Testis (tissue), 2 donors: ENCODE data around the gene KCNN4.

ENCODE experiments used
- POLR2A ChIP-seq: fragments of 450-650 bp; IDR thresholded peaks from one replicate; pipeline ENCODE4 v1.6.1; 2017; ENCODE audit warnings: antibody characterized with exemption, mild to moderate bottlenecking, moderate library complexity
- TF ChIP-seq, protein P1 (sequence below), 3 experiments: fragments of 450-650 bp in 2 of 3; fragments of 200-600 bp in 1 of 3; sonication (generic) in 1 of 3; IDR thresholded peaks; one replicate each; pipeline ENCODE4 v1.5.1; 2016 to 2019; ENCODE audit warnings: antibody characterized with exemption in 3 of 3, mild to moderate bottlenecking in 2 of 3, moderate library complexity in 1 of 3

- TF ChIP-seq, protein P1, sequence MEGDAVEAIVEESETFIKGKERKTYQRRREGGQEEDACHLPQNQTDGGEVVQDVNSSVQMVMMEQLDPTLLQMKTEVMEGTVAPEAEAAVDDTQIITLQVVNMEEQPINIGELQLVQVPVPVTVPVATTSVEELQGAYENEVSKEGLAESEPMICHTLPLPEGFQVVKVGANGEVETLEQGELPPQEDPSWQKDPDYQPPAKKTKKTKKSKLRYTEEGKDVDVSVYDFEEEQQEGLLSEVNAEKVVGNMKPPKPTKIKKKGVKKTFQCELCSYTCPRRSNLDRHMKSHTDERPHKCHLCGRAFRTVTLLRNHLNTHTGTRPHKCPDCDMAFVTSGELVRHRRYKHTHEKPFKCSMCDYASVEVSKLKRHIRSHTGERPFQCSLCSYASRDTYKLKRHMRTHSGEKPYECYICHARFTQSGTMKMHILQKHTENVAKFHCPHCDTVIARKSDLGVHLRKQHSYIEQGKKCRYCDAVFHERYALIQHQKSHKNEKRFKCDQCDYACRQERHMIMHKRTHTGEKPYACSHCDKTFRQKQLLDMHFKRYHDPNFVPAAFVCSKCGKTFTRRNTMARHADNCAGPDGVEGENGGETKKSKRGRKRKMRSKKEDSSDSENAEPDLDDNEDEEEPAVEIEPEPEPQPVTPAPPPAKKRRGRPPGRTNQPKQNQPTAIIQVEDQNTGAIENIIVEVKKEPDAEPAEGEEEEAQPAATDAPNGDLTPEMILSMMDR (IDR thresholded peaks at IDR 0.05) = no peak
- TF ChIP-seq POLR2A = no peak
Observed at GRCh38 chr19:43806848-43807247, 26.1 kb upstream of the KCNN4 start.
